ENCODE data around the gene ADGRD2.
A peak's percentile ranks its signal among the peaks of the same experiment; 100 is the strongest.

Gene ADGRD2

GRCh38 chr9:124498499-124499146, 48.4 kb downstream of the ADGRD2 start:
- no peak for TF ChIP-seq CTCF (IDR thresholded peaks at IDR 0.05; ENCODE audit: low read length, missing control alignments)
- DNase-seq (ENCODE audit: low read depth), result no peak
- no peak overlapping the region for H3K4me3 ChIP-seq (replicated peaks; ENCODE audit: low read depth, low read length)

- no peak overlapping the region for H3K4me3 ChIP-seq (replicated peaks; ENCODE audit: low read depth, low read length)
- no peak for TF ChIP-seq CTCF (IDR thresholded peaks at IDR 0.05; ENCODE audit: low read length, missing control alignments)
- DNase-seq (ENCODE audit: low read depth), result no peak
Measured at GRCh38 chr9:124499216-124499615, 49.0 kb downstream of the ADGRD2 start.

- DNase-seq (ENCODE audit: low read depth), result no peak
- H3K4me3 ChIP-seq (replicated peaks; ENCODE audit: low read depth, low read length), result no peak overlapping the region
- TF ChIP-seq CTCF (IDR thresholded peaks at IDR 0.05; ENCODE audit: low read length, missing control alignments), result no peak
Measured at GRCh38 chr9:124500028-124500795, 50.0 kb downstream of the ADGRD2 start.

GRCh38 chr9:124500796-124501611, 50.8 kb downstream of the ADGRD2 start:
- no peak for TF ChIP-seq CTCF (IDR thresholded peaks at IDR 0.05; ENCODE audit: low read length, missing control alignments)
- DNase-seq (ENCODE audit: low read depth), result no peak
- H3K4me3 ChIP-seq (replicated peaks; ENCODE audit: low read depth, low read length), result no peak overlapping the region

- DNase-seq (ENCODE audit: low read depth), result no peak
- no peak for TF ChIP-seq CTCF (IDR thresholded peaks at IDR 0.05; ENCODE audit: low read length, missing control alignments)
- no peak overlapping the region for H3K4me3 ChIP-seq (replicated peaks; ENCODE audit: low read depth, low read length)
Measured at GRCh38 chr9:124501771-124502320, 51.6 kb downstream of the ADGRD2 start.

GRCh38 chr9:124502711-124503702, 52.8 kb downstream of the ADGRD2 start:
- no peak for TF ChIP-seq CTCF (IDR thresholded peaks at IDR 0.05; ENCODE audit: low read length, missing control alignments)
- no peak overlapping the region for H3K4me3 ChIP-seq (replicated peaks; ENCODE audit: low read depth, low read length)
- peak; percentile 6 for DNase-seq (ENCODE audit: low read depth)
